Femur (tissue), 1 donor: ENCODE results near the gene CHST13.

Source experiments
- DNase-seq: peaks from one replicate; pipeline ENCODE4 v3.0.0-alpha.2; 2017

Gene CHST13

GRCh38 chr3:126542340-126543241 is 18.6 kb downstream of the CHST13 start:
- DNase-seq, result peak; percentile 16

- peak; percentile 10 for DNase-seq
These were observed 19.6 kb downstream of the CHST13 start for GRCh38 chr3:126543457-126544061.

- peak; percentile 14 for DNase-seq
These were observed 20.8 kb downstream of the CHST13 start for GRCh38 chr3:126544596-126545281.

GRCh38 chr3:126545544-126545943 is 21.6 kb downstream of the CHST13 start:
- peak; percentile 13 for DNase-seq

- DNase-seq, result peak; percentile 8
These were observed 22.1 kb downstream of the CHST13 start for GRCh38 chr3:126546013-126546412.

- peak; percentile 4 for DNase-seq
These were observed 22.7 kb downstream of the CHST13 start for GRCh38 chr3:126546549-126547239.

GRCh38 chr3:126547721-126548120 is 23.8 kb downstream of the CHST13 start:
- peak; percentile 8 for DNase-seq

GRCh38 chr3:126548556-126549466 is 24.9 kb downstream of the CHST13 start:
- DNase-seq, result peak; percentile 10

- DNase-seq, result peak; percentile 21
These were observed 26.0 kb downstream of the CHST13 start for GRCh38 chr3:126549861-126550487.

GRCh38 chr3:126550488-126551051 is 26.6 kb downstream of the CHST13 start:
- no peak for DNase-seq

GRCh38 chr3:126551121-126551838 is 27.3 kb downstream of the CHST13 start:
- no peak for DNase-seq

GRCh38 chr3:126551839-126552687 is 28.1 kb downstream of the CHST13 start:
- no peak for DNase-seq

- DNase-seq, result no peak
These were observed 28.8 kb downstream of the CHST13 start for GRCh38 chr3:126552688-126553283.

- DNase-seq, result no peak
These were observed 29.5 kb downstream of the CHST13 start for GRCh38 chr3:126553284-126554084.

- no peak for DNase-seq
These were observed 30.9 kb downstream of the CHST13 start for GRCh38 chr3:126554560-126555525.

- no peak for DNase-seq
These were observed 32.1 kb downstream of the CHST13 start for GRCh38 chr3:126555795-126556636.
